ENCODE data around the gene ASB3. TPM values are rescaled to one million over a fixed set of nuclear protein-coding genes. Genes with fewer than 3 reads are reported as not detected.
"Not testable (repeated sequence)": the region's sequence is repeated elsewhere in the genome, so short reads cannot be mapped to it uniquely, and the experiment has no call there.

The ASB3 gene
- total and polyA plus RNA-seq, 2 donors (not counting 1 experiment from before 2014, with no cell fraction given), result 15.9 to 30.7 TPM

DNA sequence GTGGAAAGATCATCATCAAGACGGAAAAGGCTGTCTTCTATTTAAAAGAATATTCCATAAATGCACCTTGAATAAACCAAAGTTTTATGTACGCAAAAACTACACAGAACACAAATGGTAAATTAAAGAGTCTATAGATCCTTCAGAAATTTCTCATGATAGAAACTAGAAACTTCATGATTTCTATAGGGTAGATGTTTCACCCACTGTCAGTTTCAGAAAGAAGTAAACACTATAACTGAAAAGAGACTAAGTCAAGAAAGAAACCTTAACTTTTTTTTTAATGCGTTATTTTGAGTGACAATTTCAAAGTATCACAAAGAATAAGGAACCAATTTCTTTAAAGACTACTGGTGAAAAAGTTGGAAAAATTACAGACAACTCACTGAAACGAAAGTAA, 61.1 kb downstream of the ASB3 start:
- Mint-ChIP-seq H3K27ac (no peak overlapping the region), H3K27me3 (no peaks in the 10 kb centered on the region), H3K9me3 (ENCODE audit: insufficient read depth) (no peaks in the 10 kb centered on the region), H3K4me3 (no peak overlapping the region), H3K4me1 (peaks cover 10% of the 10 kb centered on the region)
- ChIA-PET CTCF (no interaction called here), POLR2A (no interaction called here)
- Histone ChIP-seq H3K9me3 (ENCODE audit: control extremely low read depth in 1 of 3, control insufficient read depth in 2 of 3, insufficient read depth in 1 of 3, low read length in 2 of 3) (peaks cover 0 to 1% (median 0%) of the 10 kb centered on the region in 3 donors), H3K79me2 (ENCODE audit: control insufficient read depth, insufficient read depth, low read length) (peaks cover 2% of the 10 kb centered on the region), H3K27me3 (replicated peaks in 1 of 4; ENCODE audit: control extremely low read depth in 1 of 4, control insufficient read depth in 3 of 4, insufficient read depth in 4 of 4, low read length in 3 of 4) (no peaks in the 10 kb centered on the region), H3K27ac (ENCODE audit: low read length in 2 of 2) (no peak overlapping the region), H3K4me2 (replicated peaks; ENCODE audit: low read depth, low read length, poor library complexity, severe bottlenecking) (no peak overlapping the region), H3K9ac (ENCODE audit: low read length) (no peak overlapping the region), H3K4me3 (ENCODE audit: control extremely low read depth in 1 of 5, extremely low read depth in 1 of 5, insufficient read depth in 1 of 5, low read depth in 2 of 5, low read length in 4 of 5) (no peak overlapping the region), H2AFZ (ENCODE audit: insufficient read depth, low read depth, low read length, poor library complexity, severe bottlenecking) (no peak overlapping the region), H4K20me1 (ENCODE audit: control insufficient read depth, insufficient read depth, low read length, poor library complexity, severe bottlenecking) (no peaks in the 10 kb centered on the region), H3K4me1 (ENCODE audit: control insufficient read depth in 2 of 2, insufficient read depth in 2 of 2, low read length in 2 of 2) (no peaks in the 10 kb centered on the region), H3K36me3 (replicated peaks in 1 of 2; ENCODE audit: control extremely low read depth in 1 of 2, control insufficient read depth in 1 of 2, extremely low read depth in 1 of 2, insufficient read depth in 2 of 2, low read length in 1 of 2) (peaks cover 9 to 20% of the 10 kb centered on the region in 2 experiments)
- no CpG with 5 or more reads among the region's 4 CpGs for WGBS (ENCODE audit: insufficient coverage)
- intact Hi-C loops (cut with micrococcal nuclease), result no loop called here
- no peak for TF ChIP-seq CTCF (IDR thresholded peaks at IDR 0.05)
- TF ChIP-seq EZH2 (IDR thresholded peaks at IDR 0.05; ENCODE audit: borderline replicate concordance, insufficient read depth, low read depth, low read length, poor library complexity, severe bottlenecking), result no peak
- DNase-seq (no peak), ATAC-seq (ENCODE audit: low read depth) (no peak)

- ChIA-PET POLR2A (no interaction called here), CTCF (no interaction called here)
- Mint-ChIP-seq H3K27me3 (no peaks in the 10 kb centered on the region), H3K9me3 (ENCODE audit: insufficient read depth) (no peaks in the 10 kb centered on the region), H3K4me1 (peaks cover 10% of the 10 kb centered on the region), H3K27ac (no peak overlapping the region), H3K4me3 (no peak overlapping the region)
- H3K9me3 ChIP-seq (ENCODE audit: control extremely low read depth in 1 of 3, control insufficient read depth in 2 of 3, insufficient read depth in 1 of 3, low read length in 2 of 3), result peaks cover 0 to 1% (median 0%) of the 10 kb centered on the region in 3 donors
- peaks cover 11% of the 10 kb centered on the region for H3K79me2 ChIP-seq (ENCODE audit: control insufficient read depth, insufficient read depth, low read length)
- peaks cover 3 to 14% of the 10 kb centered on the region in 2 experiments for H3K36me3 ChIP-seq (replicated peaks in 1 of 2; ENCODE audit: control extremely low read depth in 1 of 2, control insufficient read depth in 1 of 2, extremely low read depth in 1 of 2, insufficient read depth in 2 of 2, low read length in 1 of 2)
- H3K4me1 ChIP-seq (ENCODE audit: control insufficient read depth in 2 of 2, insufficient read depth in 2 of 2, low read length in 2 of 2), result no peaks in the 10 kb centered on the region
- no peak overlapping the region for H2AFZ ChIP-seq (ENCODE audit: insufficient read depth, low read depth, low read length, poor library complexity, severe bottlenecking)
- peaks cover 5% of the 10 kb centered on the region for H4K20me1 ChIP-seq (ENCODE audit: control insufficient read depth, insufficient read depth, low read length, poor library complexity, severe bottlenecking)
- H3K4me3 ChIP-seq (ENCODE audit: control extremely low read depth in 1 of 5, extremely low read depth in 1 of 5, insufficient read depth in 1 of 5, low read depth in 2 of 5, low read length in 4 of 5), result no peak overlapping the region
- intact Hi-C loops (cut with micrococcal nuclease), result no loop called here
- 100% methylated on average over 1 of the region's 2 CpGs for WGBS (ENCODE audit: insufficient coverage)
- no peaks in the 10 kb centered on the region for H3K27me3 ChIP-seq (replicated peaks in 1 of 4; ENCODE audit: control extremely low read depth in 1 of 4, control insufficient read depth in 3 of 4, insufficient read depth in 4 of 4, low read length in 3 of 4)
- H3K9ac ChIP-seq (ENCODE audit: low read length), result no peak overlapping the region
- no peak overlapping the region for H3K4me2 ChIP-seq (replicated peaks; ENCODE audit: low read depth, low read length, poor library complexity, severe bottlenecking)
- DNase-seq (no peak), ATAC-seq (ENCODE audit: low read depth) (no peak)
- H3K27ac ChIP-seq (ENCODE audit: low read length in 2 of 2), result no peak overlapping the region
- no peak for TF ChIP-seq EZH2 (IDR thresholded peaks at IDR 0.05; ENCODE audit: borderline replicate concordance, insufficient read depth, low read depth, low read length, poor library complexity, severe bottlenecking)
- TF ChIP-seq CTCF (IDR thresholded peaks at IDR 0.05), result no peak
Measured at GRCh38 chr2:53724536-53724935, 62.2 kb downstream of the ASB3 start.

DNA sequence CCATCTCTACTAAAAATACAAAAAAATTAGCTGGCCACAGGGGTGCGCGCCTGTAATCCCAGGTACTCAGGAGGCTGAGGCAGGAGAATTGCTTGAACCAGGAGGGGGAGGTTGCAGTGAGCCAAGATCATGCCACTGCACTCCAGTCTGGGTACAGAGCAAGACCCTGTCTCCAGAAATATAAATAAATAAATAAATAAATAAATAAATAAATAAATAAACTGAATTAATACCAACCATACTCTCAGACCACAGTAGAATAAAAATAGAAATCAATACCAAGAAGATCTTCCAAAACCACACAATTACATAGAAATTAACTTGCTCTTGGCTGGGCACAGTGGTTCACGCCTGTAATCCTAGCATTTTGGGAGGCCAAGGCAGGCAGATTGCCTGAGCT, 65.8 kb downstream of the ASB3 start:
- ATAC-seq (ENCODE audit: low read depth); POLR2A ChIA-PET; H3K9ac ChIP-seq (ENCODE audit: low read length); intact Hi-C loops (cut with micrococcal nuclease); H3K4me1 ChIP-seq (ENCODE audit: control insufficient read depth in 2 of 2, insufficient read depth in 2 of 2, low read length in 2 of 2); H3K4me3 ChIP-seq (ENCODE audit: control extremely low read depth in 1 of 5, extremely low read depth in 1 of 5, insufficient read depth in 1 of 5, low read depth in 2 of 5, low read length in 4 of 5); H3K27ac Mint-ChIP-seq; H3K27me3 ChIP-seq (replicated peaks in 1 of 4; ENCODE audit: control extremely low read depth in 1 of 4, control insufficient read depth in 3 of 4, insufficient read depth in 4 of 4, low read length in 3 of 4); H2AFZ ChIP-seq (ENCODE audit: insufficient read depth, low read depth, low read length, poor library complexity, severe bottlenecking); H4K20me1 ChIP-seq (ENCODE audit: control insufficient read depth, insufficient read depth, low read length, poor library complexity, severe bottlenecking); H3K9me3 Mint-ChIP-seq (ENCODE audit: insufficient read depth); DNase-seq; H3K4me3 Mint-ChIP-seq; CTCF ChIA-PET; H3K27me3 Mint-ChIP-seq; H3K4me1 Mint-ChIP-seq; H3K27ac ChIP-seq (ENCODE audit: low read length in 2 of 2); H3K4me2 ChIP-seq (replicated peaks; ENCODE audit: low read depth, low read length, poor library complexity, severe bottlenecking); H3K9me3 ChIP-seq (ENCODE audit: control extremely low read depth in 1 of 3, control insufficient read depth in 2 of 3, insufficient read depth in 1 of 3, low read length in 2 of 3): not testable (repeated sequence)
- Histone ChIP-seq H3K79me2 (ENCODE audit: control insufficient read depth, insufficient read depth, low read length) (peaks cover 13% of the 10 kb centered on the region), H3K36me3 (replicated peaks in 1 of 2; ENCODE audit: control extremely low read depth in 1 of 2, control insufficient read depth in 1 of 2, extremely low read depth in 1 of 2, insufficient read depth in 2 of 2, low read length in 1 of 2) (peaks cover 1 to 13% of the 10 kb centered on the region in 2 experiments)
- WGBS (ENCODE audit: insufficient coverage), result 100% methylated on average over 3 of the region's 3 CpGs

Data from B cell (primary cell).